ENCODE measurements around the gene RNF141.

RNF141 gene

DNA sequence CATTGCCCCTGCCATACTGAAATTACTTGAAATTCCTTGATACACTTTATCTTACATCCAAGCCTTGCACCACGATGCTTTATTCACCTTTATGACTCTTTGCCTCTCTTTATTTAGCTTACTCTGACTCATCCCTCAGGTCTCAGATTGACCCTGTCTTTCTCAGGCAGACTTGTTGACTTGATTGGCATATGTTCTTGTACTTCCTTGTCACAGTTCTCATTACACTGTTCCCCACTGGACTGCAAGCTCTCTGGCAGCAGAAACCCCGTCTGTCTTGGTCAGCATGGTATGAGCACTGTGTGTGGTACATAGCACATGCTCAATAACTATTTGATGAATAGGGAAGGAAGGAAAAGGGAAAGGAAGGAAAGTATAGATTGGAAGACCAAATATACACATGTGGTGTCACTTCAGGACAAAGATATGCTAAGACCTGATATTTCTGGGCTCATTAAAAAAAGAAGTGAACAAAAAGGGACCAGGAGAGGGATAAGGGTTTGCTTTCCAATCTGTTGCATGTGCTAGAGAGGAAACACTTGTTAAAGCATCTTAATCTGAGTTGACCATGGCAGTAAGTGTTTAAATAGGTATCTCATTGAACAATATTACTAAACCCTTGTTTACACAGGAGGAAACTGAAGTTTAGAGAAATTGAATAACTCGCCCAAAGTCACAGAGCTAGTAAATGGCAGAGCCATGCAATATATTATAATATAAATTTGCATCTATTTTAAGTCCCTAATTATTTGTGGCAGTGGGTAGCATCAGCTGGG is 20.2 kb upstream of the RNF141 start:
- no peak for DNase-seq

DNA sequence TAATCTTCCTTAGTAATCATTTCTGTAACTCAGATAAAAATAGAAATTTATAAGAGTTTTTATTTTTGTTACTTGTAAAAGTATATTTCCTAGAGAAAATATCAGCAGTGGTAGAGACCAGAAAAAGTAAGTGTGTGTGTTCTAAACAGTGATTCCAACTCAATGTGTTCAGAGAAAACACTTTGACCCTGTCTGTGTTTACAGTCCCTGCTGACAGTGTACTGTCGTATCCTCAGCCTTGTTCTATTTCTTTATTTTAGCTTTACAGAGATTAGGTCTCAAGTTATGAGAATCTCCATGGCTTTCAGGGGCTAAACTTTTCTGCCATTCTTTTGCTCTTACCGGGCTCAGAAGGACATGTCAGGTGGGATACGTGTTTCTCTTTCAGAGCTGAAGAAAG is 17.3 kb upstream of the RNF141 start:
- no peak for DNase-seq

DNA sequence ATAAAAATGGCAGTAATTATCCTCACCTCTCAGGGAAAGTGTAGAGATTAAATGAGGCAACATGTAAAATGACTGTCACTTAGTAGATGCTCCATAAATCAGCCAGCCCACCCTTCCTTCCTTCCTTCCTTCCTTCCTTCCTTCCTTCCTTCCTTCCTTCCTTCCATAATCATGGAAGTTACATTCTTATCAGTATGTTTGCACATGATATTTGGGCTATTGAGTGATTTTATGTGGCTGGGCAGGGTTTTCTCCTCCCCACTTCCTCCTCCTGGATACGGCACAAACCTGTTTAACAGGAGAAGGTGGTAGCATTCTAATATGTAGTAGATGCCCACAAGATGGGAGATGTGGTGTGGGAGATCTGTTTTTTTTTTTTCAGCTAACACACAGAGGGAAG is 15.6 kb upstream of the RNF141 start:
- no peak for DNase-seq

DNA sequence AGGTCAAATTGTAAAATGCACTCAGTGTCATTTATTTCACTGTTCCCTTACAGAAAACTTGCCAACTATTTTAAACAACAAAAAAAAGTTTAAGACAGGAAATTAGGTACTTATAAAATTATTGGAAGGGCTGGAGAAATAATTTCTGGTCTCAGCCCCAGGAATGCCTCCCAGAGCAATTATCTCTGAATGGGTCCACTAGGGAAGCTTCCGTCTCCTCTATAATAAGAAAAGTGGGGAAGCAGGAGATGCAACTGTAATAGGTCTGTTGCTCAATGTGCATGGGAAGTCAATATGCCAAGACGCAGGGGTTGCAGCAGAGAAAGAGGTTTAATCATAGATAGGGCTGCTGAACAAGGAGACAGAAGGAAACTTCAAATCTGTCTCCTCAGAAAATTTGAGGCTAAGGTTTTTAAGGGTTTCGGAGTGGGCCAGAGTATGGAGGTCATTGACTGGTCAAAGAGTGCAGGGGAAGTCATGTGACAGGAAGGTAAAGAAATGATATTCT is 10.9 kb upstream of the RNF141 start:
- no peak for DNase-seq

DNA sequence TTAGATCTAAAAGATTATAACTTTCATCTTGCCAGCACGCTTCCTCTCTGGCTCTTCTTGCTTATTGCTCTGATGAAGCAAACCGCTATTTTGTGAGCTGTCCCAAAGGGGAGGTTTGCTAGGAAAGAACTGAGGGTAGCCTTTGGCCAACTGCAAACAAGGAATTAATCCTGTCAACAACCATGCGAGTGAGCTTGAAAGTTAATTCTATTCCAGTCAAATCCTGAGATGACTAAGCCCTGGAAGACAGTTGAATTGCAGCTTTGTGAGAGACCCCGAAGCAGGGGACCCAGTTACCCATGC is 10.3 kb upstream of the RNF141 start:
- DNase-seq, result no peak

DNA sequence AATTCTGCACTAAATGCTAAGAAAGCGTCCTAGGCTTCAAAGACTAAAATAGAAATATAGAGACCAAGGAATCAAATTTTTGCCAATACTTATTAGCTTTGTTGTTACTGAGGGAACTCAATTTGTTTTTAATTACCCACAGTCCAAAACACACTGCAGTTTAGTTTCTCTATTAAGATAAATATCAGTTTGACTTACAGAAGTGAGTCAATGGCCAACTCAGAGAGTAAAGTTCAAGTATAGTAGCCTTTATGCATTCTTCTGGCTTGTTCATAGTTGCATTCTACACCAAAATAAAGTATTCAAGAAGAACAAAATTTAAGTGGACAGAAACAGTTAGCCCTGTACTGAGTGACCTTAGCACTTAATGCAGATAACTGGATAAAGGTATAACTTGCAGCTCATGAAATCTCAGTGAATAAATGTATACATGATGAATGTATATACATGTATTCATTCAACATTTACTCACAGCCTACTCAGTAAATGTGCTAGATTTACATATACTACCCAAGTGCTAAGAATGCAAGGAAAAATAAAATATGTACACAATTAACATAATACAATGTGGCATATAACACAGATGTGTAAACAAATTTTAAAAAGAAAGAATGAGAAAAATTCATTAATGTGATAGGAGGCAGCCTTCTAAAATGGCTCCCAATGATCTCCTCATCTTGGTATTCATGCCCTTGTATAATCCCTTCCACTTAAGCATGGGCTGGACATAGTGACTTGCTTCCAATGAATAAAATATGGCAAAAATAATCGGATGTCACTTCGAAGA is 9.7 kb upstream of the RNF141 start:
- DNase-seq, result no peak

DNA sequence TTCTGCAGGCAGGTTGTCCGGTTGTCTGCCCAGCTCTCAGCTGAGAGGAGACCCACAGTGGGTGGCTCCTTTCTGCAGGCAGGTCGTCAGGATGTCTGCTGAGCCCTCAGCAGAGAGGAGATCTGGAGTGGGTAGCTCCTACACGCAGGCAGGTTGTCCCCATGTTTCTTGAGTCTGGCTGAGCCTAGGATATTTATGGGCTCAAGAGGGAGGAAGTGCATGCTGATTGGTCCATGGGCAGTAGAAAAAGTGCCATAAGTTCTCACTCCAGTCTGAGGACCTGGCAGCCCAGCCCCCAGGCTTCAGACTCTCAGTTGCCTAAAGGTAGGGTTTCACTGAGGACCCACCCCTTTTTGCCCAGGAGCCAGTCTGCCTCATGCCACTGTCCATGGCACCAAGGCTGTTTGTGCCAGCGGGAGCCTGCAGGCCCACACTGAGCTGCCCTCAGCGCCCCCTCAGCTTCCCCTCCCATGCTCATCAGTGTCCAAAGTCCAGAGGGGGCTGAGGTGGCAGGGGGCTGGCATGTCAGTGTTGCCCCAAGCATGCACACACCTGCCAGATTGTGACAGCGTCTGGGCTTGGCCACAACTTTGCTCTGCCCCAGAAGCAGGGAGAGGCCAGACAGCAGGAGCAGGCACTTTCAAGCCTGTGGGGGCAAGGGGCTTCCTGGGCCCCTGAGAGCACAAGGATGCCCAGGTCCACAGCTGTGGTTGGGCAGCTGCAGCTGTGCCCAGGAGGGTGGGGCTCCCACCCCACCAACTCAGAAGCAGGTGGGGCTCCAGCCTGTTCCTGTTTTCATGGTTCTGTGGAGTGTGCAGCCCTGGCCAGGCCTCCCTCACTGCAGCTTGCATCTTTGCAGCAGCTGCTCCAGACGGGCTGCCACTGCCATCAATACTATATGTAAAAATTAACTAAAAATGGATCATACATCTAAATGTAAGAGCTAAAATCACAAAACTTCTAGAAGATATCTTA is 3.8 kb upstream of the RNF141 start:
- no peak for DNase-seq

DNA sequence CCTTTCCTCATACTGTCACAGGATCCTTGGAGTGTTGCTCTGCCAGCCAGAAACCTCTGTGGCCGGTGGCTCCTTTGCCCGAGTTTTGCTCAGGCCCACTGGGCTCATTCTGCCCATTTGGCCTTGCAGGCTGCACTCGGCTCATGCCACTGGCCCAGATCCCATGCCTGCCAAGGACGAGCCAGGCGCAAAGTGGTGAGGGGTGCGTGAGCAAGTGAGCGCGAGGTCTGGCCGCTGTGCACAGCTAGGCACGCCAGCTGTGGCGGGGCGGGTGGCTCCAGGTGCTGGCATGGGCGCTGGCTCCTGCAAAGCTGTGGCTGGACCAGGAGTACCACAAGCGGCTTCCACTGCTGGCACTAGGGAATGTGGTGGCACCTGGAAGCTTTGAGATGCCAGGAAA is 2.8 kb upstream of the RNF141 start:
- DNase-seq, result no peak

DNA sequence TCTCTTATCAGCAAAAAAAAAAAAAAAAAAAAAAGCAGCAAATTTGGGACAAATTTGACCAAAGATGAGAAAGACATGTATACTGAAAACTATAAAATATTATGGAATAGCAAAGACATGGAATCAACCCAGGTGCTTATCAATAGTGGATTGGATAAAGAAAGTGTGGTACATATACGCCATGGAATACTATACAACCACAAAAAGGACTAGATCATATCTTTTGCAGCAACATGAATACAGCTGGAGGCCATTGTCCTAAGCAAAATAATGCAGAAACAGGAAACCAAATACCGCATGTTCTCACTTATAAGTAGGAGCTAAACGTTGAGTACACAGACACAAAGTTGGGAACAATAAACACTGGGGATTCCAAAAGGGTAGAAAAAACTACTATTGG is 1.8 kb upstream of the RNF141 start:
- DNase-seq, result no peak

DNA sequence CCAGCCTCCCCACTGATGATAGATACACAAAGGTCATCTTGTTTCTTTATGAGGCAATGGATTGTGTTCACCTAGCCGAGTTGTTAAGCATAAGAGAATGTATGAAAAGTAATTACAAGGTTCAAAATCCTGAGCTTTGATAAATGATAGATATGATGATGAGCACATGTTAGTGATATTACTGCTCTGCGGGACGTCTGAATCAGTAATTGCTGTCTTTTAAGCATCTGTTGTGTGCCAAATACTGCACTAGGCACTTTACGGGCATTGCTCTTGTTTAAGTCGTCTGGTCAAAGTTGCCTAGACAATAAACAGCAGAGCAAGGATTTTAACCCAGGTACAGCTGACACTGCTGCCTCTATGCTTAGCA is 559 bp upstream of the RNF141 start:
- DNase-seq, result no peak

DNA sequence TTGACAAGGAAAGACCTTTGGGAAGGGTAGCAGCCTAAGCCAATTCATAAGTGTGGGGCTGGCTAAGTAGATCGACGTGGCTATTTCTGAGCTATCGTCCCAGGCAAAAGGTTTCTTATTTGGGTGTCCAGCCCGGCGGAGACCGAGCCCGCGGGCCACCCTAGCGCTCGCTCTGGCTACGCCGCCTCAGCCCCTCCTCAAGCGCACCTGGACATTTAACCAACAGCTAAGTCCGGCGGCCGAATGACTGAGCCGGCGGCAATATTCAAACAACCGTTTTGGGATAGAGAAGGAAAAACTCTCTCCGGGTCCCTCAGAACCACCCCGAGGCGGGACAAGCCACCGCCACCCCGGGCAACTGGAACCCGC is 457 bp downstream of the RNF141 start:
- DNase-seq, result no peak

DNA sequence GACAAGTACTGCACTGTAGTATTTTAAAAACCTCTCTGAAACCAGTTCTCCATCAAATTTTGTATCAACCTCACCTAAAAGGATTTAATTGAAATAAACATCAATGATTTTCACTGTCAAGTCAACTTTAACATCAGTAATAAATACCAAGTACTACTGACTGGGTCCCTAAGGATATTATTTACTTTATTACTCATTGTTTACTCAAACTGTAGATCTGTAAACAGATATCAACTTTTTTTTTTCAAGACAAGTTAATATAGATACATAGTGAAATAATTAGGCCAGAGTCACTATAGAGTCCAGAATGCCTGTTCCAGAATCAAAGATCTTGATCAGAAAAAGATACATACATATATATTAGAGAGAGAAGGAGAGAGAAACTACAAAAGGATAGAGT is 1.6 kb downstream of the RNF141 start:
- no peak for DNase-seq

DNA sequence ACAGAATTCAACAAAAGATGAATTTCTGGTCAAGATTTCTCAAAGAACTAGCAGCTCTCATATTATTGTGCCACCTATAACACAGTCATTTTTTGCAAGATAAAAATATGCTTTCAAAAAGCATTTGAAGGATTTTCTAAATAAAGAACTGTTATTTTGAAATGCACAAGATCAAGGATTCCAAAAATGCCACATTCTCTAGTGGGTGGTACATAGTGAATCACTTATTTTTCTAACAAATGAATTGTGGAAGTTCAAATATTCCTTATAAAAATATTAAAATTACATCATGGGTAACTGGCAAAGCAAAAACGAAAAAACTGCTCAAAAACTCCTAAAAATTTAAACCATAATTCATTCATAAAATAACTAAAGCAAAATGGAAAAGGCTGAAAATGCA is 2.1 kb downstream of the RNF141 start:
- no peak for DNase-seq

DNA sequence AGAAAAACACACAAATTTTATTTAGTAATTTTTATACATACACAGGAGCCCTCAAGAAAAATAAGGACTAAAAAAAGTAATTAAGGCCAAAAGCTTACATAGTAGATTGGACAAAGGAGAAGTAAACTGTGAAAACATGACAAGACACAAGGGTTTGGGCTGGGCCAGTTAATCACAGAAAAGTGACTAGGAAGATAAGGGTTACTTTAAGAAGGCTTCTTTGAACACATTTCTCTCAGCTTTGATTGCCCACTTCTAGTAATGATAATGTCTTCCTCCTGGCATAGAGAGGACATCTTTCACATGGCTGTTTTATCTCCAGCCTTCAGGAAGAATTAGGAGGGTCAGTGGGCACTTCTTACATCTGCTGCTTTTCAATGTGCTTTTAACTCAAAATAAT is 3.4 kb downstream of the RNF141 start:
- no peak for DNase-seq

DNA sequence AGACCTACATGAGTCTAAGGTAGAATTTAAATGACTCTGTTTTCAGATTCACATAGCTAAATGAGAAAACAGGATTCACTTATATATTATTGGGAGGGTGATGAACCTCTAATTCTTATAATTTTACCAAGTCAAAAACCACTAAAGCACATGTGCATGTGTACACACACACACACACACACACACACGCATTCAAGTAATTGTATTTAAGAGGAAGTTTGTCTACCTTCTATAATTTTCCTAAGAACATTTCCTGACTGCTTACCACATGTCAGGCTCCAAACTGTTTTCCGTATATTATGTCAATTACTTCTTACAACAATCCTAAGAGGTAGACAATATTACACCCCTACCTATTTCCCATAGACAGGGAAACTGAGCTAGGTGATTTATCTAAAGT is 6.7 kb downstream of the RNF141 start:
- no peak for DNase-seq

DNA sequence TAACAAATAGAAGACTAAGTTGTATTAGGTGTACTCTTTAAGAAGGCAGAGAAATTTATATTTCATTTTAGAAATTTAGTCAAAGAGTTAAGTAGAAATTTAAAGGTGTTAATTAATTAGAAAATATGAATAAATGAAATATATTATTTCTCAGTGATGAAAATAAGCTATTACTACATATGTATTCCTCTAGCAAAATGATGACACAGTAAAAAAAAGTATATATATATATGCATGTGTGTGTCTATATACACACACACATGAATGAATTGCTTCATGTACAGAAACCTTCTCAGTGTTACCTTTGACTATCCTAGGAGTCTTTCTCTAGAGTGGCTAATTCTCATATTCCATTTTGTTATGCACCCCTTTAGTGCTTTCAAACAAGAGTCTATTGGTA is 7.7 kb downstream of the RNF141 start:
- DNase-seq, result no peak

DNA sequence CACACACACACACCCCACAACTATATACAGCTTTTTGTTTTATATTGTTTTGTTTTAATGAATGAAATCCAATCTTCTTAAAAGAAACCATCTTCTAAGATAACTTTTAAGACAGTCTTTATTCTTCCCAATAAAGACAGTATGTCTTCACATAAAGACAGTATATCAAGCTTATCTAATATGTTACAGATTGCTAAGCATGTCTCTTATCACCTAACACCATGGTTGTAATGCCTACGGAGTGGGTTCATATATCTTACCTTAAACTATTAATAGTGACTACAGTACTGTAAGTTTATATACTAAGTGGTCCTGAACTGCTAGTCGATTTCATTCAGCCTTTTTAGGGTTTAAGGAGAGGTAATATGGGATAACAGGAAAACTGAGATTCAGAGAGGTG is 8.5 kb downstream of the RNF141 start:
- DNase-seq, result no peak

DNA sequence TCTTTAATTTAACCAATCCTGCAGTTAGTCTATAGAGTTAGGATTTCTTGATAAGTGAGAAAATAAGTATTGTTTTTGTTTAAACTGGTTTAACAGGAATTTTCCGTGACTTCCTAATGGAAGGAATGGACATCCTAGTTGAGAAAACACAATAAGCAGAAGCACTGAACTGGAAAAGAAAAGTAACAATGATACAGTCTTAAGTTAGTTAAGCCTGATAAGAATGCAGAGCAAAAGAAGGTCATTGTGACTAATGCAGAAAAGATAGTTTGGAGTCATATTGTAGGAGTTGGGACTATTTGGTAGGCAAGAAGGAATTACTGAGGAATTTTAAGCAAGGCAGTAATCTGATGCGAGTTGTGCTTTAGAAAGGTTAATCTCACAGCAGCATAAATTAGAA is 11.7 kb downstream of the RNF141 start:
- DNase-seq, result no peak

DNA sequence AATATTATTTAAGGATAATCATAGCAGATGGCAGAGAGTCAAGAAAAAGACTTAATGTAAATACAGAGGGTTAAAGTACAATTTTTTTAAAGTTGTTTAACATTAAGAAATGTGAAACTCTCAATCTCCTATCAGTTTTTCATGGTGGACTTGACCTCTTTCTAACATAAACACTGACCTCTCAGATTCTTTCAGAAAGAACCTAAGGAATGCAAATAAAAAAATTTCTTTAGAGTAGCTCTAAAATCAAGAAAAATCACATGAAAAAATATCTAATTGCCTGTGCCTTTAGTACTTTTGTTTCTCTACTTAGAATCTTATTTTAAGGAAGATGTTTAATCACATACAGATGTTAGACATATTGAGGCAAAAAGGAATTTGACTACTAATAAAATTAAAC is 12.9 kb downstream of the RNF141 start:
- DNase-seq, result no peak

DNA sequence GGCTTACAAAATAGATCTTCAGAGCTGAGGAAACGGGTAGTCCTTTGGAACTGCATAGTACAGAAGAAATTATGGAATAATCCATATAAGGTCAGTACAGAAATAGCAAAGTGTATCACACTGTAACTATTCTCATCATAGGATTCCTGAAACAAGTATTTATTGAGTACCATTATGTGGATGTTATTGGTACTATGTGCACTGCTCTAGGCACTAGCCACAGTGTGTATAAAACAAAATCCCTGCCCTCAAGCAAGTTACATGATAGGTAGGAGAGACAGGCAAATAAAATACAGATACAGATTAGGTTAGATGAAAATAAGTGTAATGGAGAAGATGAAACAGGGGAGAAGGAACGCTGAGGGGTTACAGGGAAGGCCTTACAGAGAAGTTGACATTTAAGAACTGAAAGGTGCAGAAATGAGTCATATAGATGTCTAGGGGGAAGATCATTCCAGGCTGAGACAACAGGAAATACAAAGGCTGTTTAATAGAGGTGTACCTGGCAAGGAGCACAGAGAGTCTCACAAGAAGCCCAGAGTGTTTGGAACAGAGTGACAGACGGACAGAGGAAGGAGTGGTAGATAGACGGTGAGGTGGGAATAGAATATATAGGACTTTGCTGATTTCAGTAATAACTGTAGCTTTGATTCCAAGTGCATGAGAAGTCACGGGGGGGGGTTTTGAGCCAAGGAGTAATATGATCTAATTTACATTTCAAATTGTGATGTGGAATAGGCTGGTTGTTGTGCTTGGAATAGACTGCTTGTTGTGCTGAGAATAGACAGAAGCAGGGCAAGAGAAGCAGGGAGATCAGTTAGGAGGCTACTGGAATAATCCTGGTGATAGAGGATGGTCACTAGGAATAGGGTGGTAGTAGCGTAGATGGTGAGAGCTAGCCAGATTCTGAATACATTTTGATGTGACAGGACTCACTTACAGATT is 13.7 kb downstream of the RNF141 start:
- no peak for DNase-seq

DNA sequence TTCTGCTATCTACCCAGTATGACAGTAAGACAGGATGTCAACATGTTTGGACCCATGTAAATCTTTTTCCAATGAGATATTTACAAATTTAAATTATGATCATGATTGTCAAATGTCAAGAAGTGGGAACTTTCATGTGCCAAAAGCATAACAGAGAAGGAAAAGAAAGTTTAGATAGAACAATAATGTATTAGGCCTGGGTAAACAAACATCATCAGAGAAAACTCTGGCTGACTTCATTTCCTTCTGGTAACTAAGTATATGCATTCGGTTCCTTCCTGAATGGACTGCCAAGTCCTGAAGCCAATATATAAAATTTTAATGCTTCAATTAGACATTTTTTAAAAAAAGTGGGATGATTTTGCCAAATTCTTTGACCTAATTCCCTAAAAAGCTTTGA is 16.5 kb downstream of the RNF141 start:
- no peak for DNase-seq

DNA sequence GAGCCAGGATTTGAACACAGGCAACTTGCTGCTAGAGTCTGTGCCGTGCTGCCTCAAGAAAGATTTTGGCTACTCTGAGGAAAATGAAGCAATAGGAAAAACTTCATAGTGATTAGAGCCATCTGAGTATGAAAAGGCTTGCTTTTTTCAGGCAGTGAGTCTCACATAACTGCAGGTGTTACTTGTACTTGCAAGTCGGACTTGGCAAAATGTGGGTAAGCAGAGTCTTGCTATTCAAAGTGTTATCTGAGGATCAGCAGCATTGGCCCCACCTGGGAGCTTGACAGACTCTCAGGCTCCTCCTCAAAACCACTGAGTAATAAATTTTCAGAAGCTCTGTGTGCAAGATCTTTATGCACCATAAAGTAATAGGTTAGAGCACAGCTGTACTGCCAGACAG is 18.1 kb downstream of the RNF141 start:
- DNase-seq, result no peak
